Progenitor cell of endocrine pancreas (in vitro differentiated cells): ENCODE measurements around the gene DOCK4. TPM values are rescaled to one million over a fixed set of nuclear protein-coding genes. Genes with fewer than 3 reads are reported as not detected.

ENCODE experiments used
- DNase-seq: peaks from one replicate; pipeline ENCODE4 v3.0.0; 2021; ENCODE audit warnings: low spot score; ENCODE audit not compliant: unreplicated experiment
- H3K27ac Mint-ChIP-seq: 2 replicates; pipeline ENCODE4 v1.8.0; 2021; ENCODE audit warnings: mild to moderate bottlenecking, moderate library complexity, mixed read lengths
- H3K27me3 Mint-ChIP-seq: 2 replicates; pipeline ENCODE4 v1.8.0; 2021; ENCODE audit warnings: mixed read lengths
- H3K36me3 Mint-ChIP-seq: 2 replicates; pipeline ENCODE4 v1.8.0; 2022; ENCODE audit warnings: mixed read lengths; ENCODE audit not compliant: insufficient read depth
- H3K4me1 Mint-ChIP-seq: 2 replicates; pipeline ENCODE4 v1.8.0; 2021; ENCODE audit warnings: low read depth, mixed read lengths
- H3K4me3 Mint-ChIP-seq: 2 replicates; pipeline ENCODE4 v1.8.0; 2021; ENCODE audit warnings: low read depth, mild to moderate bottlenecking, moderate library complexity, mixed read lengths
- H3K9me3 Mint-ChIP-seq: 2 replicates; pipeline ENCODE4 v1.8.0; 2021; ENCODE audit warnings: low read depth, mixed read lengths
- total RNA-seq: library from RNA; stranded (reverse); gene quantifications from 2 replicates; pipeline ENCODE4 v1.2.1, GENCODE V29; 2021
- TF ChIP-seq, protein P1 (sequence below): fragments of 200-600 bp; sonication (generic); IDR thresholded peaks from one replicate; pipeline ENCODE4 v1.5.0; 2021; ENCODE audit warnings: antibody characterized with exemption, mild to moderate bottlenecking; ENCODE audit not compliant: unreplicated experiment

Gene DOCK4
- total RNA-seq, 1 donor from 2014 or later: 28.8 TPM

DNA sequence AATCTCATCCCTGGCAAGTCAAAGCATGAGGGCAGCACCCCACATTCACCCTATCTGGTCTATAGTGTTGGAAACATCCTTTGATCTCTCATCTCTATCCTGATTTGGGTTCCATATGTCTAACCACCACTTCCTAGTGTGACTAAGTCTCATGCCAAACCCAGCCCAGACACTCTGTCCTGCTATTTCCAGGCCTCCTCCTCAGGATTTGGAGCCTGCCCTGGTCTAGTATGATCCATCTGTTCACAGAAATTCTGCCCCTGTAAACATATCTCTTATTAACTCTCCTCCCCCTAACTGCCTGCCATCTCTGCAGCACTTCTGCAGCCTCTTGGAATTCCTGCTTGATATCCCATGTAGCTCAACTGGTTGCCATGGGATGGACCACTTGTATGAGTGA is 323.0 kb downstream of the DOCK4 start:
- Mint-ChIP-seq H3K4me1 (no peaks in the 10 kb centered on the region), H3K9me3 (peaks cover 19% of the 10 kb centered on the region), H3K36me3 (peaks cover 15% of the 10 kb centered on the region), H3K27ac (no peak overlapping the region), H3K4me3 (no peak overlapping the region), H3K27me3 (no peaks in the 10 kb centered on the region)
- DNase-seq: no peak
- TF ChIP-seq, protein P1, sequence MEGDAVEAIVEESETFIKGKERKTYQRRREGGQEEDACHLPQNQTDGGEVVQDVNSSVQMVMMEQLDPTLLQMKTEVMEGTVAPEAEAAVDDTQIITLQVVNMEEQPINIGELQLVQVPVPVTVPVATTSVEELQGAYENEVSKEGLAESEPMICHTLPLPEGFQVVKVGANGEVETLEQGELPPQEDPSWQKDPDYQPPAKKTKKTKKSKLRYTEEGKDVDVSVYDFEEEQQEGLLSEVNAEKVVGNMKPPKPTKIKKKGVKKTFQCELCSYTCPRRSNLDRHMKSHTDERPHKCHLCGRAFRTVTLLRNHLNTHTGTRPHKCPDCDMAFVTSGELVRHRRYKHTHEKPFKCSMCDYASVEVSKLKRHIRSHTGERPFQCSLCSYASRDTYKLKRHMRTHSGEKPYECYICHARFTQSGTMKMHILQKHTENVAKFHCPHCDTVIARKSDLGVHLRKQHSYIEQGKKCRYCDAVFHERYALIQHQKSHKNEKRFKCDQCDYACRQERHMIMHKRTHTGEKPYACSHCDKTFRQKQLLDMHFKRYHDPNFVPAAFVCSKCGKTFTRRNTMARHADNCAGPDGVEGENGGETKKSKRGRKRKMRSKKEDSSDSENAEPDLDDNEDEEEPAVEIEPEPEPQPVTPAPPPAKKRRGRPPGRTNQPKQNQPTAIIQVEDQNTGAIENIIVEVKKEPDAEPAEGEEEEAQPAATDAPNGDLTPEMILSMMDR: no peak

DNA sequence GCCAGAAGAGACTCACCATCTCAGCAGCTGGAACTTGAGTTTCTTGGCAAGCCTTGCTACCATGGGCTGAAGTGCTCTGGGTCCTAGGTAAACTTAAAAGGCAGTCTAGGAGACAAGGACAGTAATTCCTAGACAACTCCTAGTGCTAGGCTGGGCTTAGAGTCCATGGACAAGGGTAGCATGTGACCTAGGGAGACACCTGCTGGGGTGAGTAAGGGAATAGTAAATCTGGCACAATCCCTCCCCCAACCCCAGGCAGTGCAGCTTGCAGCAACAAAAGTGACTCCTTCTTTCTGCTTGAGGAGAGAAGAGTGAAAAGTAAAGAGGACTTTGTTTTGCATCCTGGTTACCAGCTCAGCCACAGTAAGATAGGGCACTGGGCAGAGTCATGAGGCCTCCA is 327.4 kb downstream of the DOCK4 start:
- no peak for DNase-seq
- Mint-ChIP-seq H3K27me3 (no peaks in the 10 kb centered on the region), H3K27ac (no peak overlapping the region), H3K4me1 (peaks cover 4% of the 10 kb centered on the region), H3K4me3 (no peak overlapping the region), H3K36me3 (peaks cover 20% of the 10 kb centered on the region), H3K9me3 (peaks cover 19% of the 10 kb centered on the region)
- TF ChIP-seq, protein P1: no peak

DNA sequence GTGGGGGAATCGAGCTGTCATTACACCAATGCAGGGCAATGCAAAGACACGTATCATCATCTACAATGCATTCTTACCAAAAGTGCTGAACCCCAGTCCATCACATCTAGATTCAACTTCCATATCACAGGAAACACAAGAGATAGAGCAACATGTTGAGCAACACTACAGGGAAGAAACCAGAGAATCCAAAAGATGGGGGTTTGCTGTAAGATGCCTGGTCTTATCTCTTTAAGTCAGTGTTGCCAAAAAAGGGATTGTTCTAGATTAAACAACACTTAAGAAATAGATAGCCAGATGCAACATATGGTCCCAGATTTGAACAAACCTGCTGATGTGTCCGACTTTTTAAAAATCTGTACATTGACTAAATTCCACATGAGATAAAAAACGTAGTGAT is 328.3 kb downstream of the DOCK4 start:
- TF ChIP-seq, protein P1: no peak
- H3K36me3 Mint-ChIP-seq: peaks cover 20% of the 10 kb centered on the region
- H3K9me3 Mint-ChIP-seq: peaks cover 19% of the 10 kb centered on the region
- H3K27me3 Mint-ChIP-seq: no peaks in the 10 kb centered on the region
- no peak overlapping the region for H3K4me3 Mint-ChIP-seq
- peaks cover 11% of the 10 kb centered on the region for H3K4me1 Mint-ChIP-seq
- no peak overlapping the region for H3K27ac Mint-ChIP-seq
- DNase-seq: no peak

DNA sequence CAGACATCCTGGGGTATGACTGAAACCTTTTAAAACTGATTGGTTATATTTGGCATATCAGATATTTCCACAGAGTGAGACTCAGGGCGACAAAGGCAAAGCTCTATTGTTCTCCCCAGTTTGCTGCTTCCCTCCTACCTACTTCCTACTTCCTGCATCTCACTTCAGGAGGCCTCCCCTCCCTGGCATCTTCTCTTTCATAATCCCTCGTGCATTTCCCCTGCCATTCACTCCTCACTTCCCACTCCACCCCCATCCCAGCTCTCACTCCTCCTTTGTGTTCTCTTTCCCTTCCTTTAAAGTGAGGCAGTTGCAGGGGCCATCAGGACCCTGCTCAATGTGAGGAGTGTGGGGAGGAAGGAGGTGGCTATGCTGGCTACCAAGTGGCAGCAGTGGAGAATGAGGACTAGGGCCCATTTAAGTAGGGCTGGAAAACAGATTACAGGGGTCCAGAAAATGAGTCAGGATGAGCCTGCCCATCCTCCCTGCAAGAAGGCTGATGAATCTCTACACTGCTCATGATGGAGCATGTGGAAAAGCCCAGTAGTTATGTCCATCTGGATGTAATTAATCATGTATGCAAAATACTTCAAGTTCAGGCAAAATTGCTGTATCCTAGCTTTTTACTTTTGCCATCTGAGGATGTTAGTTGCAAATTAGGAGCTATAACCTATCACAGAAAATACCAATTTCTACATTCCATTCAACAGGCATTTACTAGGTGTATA is 332.1 kb downstream of the DOCK4 start:
- TF ChIP-seq, protein P1: no peak
- no peaks in the 10 kb centered on the region for H3K9me3 Mint-ChIP-seq
- H3K36me3 Mint-ChIP-seq: peaks cover 12% of the 10 kb centered on the region
- H3K27me3 Mint-ChIP-seq: no peaks in the 10 kb centered on the region
- no peak overlapping the region for H3K4me3 Mint-ChIP-seq
- no peak overlapping the region for H3K27ac Mint-ChIP-seq
- DNase-seq: no peak
- H3K4me1 Mint-ChIP-seq: peaks cover 16% of the 10 kb centered on the region

DNA sequence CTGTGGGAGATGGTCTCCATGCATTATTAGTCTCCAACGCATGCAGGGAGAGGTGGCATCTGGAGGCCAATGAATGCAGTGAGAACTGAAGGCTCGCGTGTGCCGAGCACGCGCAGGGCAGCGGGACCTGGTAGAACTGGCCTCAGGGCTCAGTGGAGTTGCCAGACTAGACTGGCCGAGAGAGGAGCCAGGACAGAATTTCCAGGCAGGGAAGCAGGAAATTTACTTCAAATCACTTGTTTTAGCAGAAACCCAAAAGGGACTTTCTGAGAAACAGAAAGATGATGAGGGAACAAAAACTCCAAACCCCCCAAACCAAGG is 332.9 kb downstream of the DOCK4 start:
- no peaks in the 10 kb centered on the region for H3K9me3 Mint-ChIP-seq
- peaks cover 14% of the 10 kb centered on the region for H3K36me3 Mint-ChIP-seq
- no peak for DNase-seq
- H3K27ac Mint-ChIP-seq: no peak overlapping the region
- TF ChIP-seq, protein P1: no peak
- H3K4me1 Mint-ChIP-seq: peaks cover 16% of the 10 kb centered on the region
- H3K27me3 Mint-ChIP-seq: no peaks in the 10 kb centered on the region
- H3K4me3 Mint-ChIP-seq: no peak overlapping the region
